Activated CD4-positive, alpha-beta T cell treated with anti-CD3 and anti-CD28 coated beads for 48 hours (primary cell): ENCODE data around the gene TLR2.

ENCODE experiments used
- DNase-seq: peaks from one replicate; pipeline ENCODE4 v3.0.0-alpha.2; 2020

Gene TLR2

DNA sequence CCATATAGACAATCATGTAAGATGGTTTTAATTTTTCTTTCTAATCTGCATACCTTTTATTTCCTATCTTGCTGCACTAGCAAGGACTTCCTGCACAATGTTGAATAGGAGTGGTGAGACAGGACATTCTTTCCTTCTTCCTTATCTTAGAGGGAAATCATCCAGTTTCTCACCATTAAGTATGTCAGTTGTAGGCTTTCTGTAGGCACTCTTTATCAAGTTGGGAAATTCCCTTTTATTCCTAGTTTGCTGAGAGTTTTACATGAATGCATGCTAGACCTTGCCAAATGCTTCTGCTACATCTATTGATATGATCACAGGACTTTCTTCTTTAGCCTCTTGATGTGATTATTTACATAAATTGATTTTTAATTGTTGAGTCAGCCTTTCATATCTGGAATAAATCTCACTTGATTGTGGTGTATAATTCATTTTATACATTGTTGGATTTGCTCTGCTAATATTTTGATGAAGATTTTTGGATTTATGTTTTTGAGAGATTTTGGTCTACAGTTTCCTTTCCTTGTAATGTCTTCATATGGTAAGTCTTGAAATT, 51.9 kb downstream of the TLR2 start:
- no peak for DNase-seq

DNA sequence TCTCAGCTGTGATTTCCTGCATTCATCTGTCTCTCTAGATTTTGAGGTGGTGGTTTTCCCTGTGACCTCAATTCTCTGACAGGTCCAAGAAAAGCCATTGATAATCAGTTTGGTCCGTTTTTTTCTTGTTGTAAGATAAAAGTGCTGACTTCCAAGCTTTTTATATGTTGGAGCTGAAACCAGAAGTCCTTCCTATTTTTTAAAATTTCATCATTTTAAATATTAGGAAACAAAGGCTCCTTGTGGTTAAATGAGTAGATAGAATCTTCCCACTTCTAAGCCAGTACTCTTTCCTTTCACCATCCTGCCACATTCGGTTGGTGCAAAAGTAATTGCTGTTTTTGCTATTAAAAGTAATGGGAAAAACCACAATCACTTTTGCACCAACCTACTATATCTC, 57.5 kb downstream of the TLR2 start:
- no peak for DNase-seq

DNA sequence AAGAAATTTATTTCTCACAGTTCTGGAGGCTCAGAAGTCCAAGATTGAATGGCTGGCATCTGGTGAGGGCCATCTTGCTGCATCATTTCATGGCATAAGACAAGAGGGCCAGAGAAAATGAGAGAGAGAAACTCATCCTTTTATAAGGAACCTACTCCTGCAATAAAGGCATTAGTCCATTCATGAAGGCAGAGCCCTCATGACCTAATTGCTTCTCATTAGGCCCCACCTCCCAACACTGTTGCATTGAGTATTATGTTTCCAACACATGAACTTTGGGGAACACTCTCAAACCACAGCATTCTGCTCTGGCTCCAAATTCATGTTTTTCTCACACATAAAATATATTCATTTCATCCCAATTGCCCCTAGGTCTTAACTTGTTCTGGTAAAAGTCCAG, 61.6 kb downstream of the TLR2 start:
- DNase-seq, result no peak

DNA sequence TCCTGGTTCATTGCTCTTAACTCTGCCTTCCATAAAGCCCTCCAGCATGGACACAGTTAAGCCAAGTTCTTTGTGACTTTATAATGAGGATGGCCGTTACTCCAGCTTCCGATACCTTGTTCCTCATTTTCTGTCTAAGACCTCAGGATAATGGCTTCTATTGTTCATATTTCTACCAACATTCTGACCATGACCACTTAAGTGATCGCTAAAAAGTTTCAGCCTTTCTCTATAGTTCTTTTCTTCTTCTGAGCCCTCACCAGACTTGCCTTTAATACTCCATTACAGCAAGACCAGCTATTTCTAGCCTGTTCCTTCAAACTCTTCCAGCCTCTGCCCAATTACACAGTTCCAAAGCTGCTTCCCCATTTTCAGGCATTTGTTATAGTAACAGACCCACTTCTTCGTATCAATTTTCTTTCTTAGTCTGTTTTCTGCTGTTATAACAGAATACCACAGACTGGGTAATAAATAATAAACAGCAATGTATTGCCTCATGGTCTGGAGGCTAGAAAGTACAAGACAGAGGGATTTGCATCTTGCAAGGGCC, 63.4 kb downstream of the TLR2 start:
- DNase-seq, result no peak

DNA sequence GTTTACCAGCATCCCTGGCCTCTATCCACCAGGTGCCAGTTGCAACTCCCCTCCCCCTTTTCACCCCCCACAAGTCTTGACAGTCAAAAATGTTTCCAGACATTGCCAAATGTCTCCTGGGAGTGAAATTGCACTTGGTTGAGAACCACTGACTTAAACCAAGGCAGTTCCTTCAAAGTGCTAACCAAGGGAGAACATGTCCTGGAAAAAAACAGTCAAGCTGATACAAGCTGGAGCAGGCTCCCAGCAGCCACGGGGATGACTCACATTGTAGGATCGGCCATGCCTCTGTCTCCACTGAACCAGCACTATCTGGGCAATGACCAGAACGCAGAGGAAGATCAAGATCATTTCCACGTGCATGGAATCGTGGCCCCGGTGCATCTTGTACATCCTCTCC, 64.3 kb downstream of the TLR2 start:
- DNase-seq, result no peak

DNA sequence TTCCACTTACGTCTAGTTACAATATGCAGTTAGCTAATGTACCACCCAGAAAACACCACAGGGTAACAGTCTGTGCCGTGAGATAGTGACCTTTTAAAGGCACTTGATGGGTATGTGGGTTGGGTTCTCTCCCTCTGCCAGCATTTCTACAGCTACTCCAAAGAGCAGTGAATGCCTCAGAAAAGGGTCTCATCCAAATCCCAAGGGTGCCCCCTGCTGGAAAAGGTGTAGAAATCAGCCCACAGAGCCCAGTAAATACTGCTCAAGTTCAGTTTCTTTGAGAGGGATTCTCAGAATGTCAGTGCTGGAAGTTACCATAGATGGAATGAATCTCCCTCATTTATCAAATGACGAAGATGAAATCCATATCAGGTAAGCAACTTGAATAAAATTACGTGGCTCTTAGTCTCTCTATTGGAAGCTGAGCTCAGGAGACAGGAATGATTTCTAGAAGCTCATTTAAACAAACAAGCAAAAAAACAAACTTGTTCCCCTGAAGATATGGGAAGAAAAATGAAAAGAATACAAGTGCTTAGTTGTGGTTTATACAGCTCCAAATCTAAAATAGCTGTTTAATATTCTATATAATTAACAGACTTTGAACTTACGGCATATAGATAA, 66.2 kb downstream of the TLR2 start:
- DNase-seq, result peak; percentile 77

DNA sequence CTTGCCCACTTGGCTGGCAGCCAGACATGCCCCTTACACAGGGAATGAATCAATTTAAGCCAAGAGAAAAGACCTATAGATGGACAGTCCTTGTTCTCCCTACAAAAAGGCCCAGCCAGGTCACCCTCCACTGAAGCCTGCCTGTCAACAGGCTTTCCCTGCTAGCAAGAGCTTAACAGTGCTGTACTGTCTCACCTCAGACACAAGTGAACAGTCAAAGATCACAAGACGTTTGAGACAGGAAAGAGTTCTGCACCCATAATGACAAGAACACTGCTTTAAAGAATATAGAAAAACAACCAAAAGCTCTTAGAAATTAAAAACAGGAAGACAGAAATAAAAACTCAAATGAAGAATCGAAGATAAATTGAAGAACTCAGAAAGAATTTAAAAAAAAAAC, 71.1 kb downstream of the TLR2 start:
- DNase-seq, result no peak
